BJ (cell line): Measurements from ENCODE around the gene RBM26. TPM values are rescaled to one million over a fixed set of nuclear protein-coding genes. Genes with fewer than 3 reads are reported as not detected.

Experiments used
- CTCF ChIA-PET: fragments of 350-600 bp; formaldehyde crosslinking; extraction: SDS; loops from one replicate; lab custom pipeline; 2021; ENCODE audit warnings: antibody characterized with exemption, inconsistent platforms; lab: Yijun Ruan, JAX
- POLR2A ChIA-PET: fragments of 300-600 bp; sonication (Branson Sonifier 250); formaldehyde crosslinking; extraction: SDS; loops from one replicate; lab custom pipeline; 2021; ENCODE audit warnings: antibody characterized with exemption; lab: Charles Lee
- DNase-seq: peaks from one replicate; pipeline ENCODE4 v3.0.0-alpha.2; 2011; ENCODE audit warnings: low read depth
- H3K27me3 ChIP-seq: 2 replicates; pipeline ENCODE4 v1.6.0; 2011; ENCODE audit warnings: low read length; ENCODE audit not compliant: control insufficient read depth, insufficient read depth
- H3K36me3 ChIP-seq: 2 replicates; pipeline ENCODE4 v1.5.1; 2011; ENCODE audit warnings: low read length; ENCODE audit not compliant: control insufficient read depth, insufficient read depth
- H3K4me3 ChIP-seq: 2 replicates; pipeline ENCODE4 v1.5.1; 2011; ENCODE audit warnings: low read depth, mild to moderate bottlenecking, control low read depth, low read length
- polyA plus RNA-seq: library from polyadenylated mRNA; depleted of rRNA; stranded (reverse); fragments of >200 nt; gene quantifications from 2 replicates; pipeline ENCODE4 v1.2.3, GENCODE V29; 2011
- TF ChIP-seq, protein P1 (sequence below): IDR thresholded peaks from 2 replicates; pipeline ENCODE4 v1.5.1; 2011; ENCODE audit warnings: low read depth, mild to moderate bottlenecking, control low read depth, inconsistent platforms, low read length, moderate library complexity; ENCODE audit not compliant: insufficient read depth

RBM26 gene
- polyA plus RNA-seq, 1 experiment: 7.9 TPM

DNA sequence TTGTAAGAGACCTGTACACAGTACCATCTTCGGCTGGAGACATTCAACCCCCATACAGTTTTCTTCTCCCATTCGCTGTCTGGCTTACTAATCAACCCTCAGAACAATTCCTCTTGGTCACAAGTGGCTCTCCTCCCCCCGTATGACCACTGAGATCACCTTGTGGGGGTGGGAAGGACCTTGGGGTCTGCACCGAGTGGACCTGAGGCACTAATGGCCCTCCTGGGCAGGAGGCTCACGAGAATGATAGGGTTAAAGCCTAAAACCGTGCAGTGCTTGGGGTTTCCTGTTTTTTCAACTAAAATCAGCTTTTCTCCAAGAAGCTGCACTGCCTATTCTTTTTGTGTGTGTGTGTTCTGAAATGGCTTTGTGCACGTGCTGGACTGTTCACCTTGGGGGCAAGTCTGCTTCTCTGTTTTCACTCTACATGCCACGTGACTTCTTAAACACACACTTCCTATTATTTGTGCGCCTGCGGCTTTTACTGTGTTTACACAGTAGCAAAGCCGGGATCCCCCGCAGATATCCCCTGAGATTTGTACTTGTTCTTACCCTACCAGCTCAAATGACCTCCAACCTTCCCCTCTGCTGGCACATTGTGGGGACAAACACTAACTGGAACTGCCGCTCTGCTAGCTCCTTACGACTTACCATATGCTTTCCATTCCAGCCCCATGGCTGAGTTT is 12.3 kb downstream of the RBM26 start:
- Histone ChIP-seq H3K4me3 (no peak overlapping the region), H3K36me3 (no peaks in the 10 kb centered on the region; the same call in 1 of the 2 replicates), H3K27me3 (no peaks in the 10 kb centered on the region)
- ChIA-PET POLR2A (interaction anchor here (0.7 kb wide), 1 partner anchor 12 kb away, joined by 3 read pairs; no protein-coding TSS in a partner anchor), CTCF (no interaction called here)
- TF ChIP-seq, protein P1, sequence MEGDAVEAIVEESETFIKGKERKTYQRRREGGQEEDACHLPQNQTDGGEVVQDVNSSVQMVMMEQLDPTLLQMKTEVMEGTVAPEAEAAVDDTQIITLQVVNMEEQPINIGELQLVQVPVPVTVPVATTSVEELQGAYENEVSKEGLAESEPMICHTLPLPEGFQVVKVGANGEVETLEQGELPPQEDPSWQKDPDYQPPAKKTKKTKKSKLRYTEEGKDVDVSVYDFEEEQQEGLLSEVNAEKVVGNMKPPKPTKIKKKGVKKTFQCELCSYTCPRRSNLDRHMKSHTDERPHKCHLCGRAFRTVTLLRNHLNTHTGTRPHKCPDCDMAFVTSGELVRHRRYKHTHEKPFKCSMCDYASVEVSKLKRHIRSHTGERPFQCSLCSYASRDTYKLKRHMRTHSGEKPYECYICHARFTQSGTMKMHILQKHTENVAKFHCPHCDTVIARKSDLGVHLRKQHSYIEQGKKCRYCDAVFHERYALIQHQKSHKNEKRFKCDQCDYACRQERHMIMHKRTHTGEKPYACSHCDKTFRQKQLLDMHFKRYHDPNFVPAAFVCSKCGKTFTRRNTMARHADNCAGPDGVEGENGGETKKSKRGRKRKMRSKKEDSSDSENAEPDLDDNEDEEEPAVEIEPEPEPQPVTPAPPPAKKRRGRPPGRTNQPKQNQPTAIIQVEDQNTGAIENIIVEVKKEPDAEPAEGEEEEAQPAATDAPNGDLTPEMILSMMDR: no peak
- no peak for DNase-seq

DNA sequence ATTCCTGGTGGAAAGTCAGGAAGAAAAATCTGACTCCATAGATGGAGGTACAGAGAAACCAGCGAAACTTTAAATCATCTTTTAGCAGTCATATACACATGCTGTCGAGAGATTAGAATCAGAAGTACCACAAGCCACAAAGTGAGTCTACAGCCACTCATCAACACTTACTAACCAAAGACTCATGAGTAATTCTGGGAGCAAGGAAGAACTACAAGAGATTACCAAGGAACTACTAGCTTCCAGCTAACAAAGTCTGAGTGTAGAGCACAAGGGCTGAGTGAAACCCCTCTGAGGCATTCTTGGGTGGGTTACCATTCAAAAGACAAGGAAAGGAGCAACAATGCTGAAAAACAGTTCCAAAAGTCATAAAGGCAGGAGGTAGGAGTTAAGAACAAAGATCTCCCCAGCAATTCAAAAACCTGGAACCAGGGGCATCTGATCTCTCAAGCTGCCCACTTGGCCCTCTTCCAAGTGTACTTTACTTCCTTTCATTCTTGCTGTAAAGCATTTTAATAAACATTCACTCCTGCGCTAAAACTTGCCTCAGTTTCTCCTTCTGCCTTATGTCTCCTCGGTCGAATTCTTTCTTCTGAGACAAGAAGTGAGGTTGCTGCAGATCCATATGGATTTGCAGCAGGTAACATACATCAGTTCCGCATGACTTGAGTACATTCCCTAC is 13.0 kb downstream of the RBM26 start:
- no peak for DNase-seq
- TF ChIP-seq, protein P1: no peak

DNA sequence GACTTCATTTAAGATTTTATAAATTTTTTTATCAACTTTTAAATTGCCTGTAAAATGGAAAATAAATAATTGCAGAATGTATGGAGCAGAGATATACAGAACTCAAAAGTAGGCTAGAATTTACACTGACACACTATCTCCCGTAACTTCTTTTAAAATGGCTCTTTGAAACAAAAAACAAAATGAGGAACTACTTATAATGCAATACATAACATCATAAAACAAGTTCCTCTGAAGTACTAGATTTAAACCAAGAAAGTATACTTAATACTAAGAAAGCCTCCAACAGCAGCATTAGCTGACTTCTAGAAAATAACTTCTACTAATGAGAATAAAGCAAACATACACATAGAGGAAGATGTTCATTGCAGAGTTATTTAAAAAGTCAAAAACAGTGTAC is 17.0 kb downstream of the RBM26 start:
- Histone ChIP-seq H3K36me3 (peaks cover 2% of the 10 kb centered on the region), H3K4me3 (no peak overlapping the region), H3K27me3 (no peaks in the 10 kb centered on the region)
- TF ChIP-seq, protein P1: no peak
- ChIA-PET POLR2A (no interaction called here), CTCF (no interaction called here)
- DNase-seq: no peak

More for the DNA sequence above, 13.0 kb downstream of the RBM26 start:
- no peaks in the 10 kb centered on the region; the same call in 1 of the 2 replicates for H3K36me3 ChIP-seq
- ChIA-PET POLR2A (interaction anchor here (0.7 kb wide), 1 partner anchor 13 kb away, joined by 3 read pairs; no protein-coding TSS in a partner anchor), CTCF (interaction anchor here (1.4 to 1.7 kb wide), 2 partner anchors 9 to 30 kb away, joined by 3 to 4 read pairs; no protein-coding TSS in a partner anchor)
- no peaks in the 10 kb centered on the region for H3K27me3 ChIP-seq
- no peak overlapping the region for H3K4me3 ChIP-seq

DNA sequence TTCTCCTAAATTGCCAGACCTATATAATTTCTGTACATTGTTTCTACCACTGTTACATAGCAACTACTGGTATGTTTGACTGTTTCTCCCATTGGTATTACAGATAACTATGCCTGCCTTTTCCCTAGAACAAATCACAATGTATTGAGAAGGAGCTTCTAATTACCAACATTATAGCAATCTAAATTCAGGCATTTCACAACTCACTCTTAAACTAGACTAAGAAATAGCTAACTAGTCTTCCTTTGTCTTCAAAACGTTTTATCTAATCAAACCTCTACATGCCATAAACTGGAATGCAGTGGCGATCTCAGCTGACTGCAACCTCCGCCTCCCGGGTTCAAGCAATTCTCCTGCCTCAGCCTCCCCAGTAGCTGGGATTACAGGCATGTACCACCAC is 18.2 kb downstream of the RBM26 start:
- no peak overlapping the region for H3K4me3 ChIP-seq
- TF ChIP-seq, protein P1: no peak
- peaks cover 2% of the 10 kb centered on the region for H3K36me3 ChIP-seq
- no peak for DNase-seq
- POLR2A ChIA-PET: no interaction called here
- no peaks in the 10 kb centered on the region for H3K27me3 ChIP-seq
- CTCF ChIA-PET: no interaction called here

DNA sequence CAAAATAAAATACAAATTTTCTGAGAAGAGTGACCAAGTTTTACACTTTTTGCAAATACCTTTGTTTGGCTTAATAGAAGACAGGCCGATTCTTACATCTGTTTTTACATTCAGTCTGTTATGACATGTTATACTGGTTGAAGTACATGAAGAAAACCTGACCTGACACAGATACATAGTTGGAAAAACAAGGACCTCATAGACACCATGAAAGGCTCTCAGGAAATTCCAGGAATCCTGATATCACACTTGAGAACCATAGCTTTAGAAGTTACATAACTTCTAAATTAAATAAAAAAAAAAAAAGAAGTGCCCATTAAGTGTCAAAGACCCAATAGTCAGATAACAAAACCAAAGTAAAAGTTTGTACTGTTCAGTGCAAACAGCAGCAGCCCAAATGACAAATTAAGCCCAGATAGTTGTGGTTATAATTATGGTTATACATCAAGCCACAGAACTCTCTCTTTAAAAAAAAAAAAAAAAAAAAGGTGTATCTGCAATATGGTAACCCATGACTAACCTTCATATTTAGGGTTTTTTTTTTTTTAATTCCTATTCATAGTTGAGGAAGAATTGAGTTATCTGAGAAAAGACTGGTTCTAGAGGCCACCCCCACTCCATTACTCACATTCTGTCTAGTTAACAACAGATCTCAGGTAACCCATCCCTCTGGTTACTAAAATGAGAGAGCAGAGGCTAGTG is 19.8 kb downstream of the RBM26 start:
- TF ChIP-seq, protein P1: no peak
- no peak for DNase-seq
- Histone ChIP-seq H3K4me3 (no peak overlapping the region), H3K36me3 (peaks cover 2% of the 10 kb centered on the region), H3K27me3 (no peaks in the 10 kb centered on the region)
- POLR2A ChIA-PET: no interaction called here
- CTCF ChIA-PET: no interaction called here
